ENCODE data around the gene HCRTR1.

HCRTR1 gene

DNA sequence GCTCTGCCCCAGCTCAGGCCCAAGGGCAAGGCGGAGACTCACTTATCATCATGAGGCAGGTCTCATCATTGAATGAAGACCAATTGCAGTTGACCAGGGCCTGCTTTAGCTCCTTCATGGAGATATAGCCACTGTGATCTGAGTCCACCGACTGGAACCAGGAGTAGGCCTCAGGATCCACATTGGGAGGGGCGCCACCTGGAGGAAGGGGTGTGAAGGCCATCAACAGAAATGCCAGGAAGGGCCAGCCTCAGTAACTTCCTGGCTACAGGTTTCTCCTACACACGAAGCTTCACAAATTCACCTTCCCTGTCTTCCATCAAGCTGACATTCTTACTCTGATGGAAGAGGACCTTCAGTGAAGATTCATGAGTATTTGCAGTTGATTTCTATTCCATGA, 15.6 kb downstream of the HCRTR1 start:
- TF ChIP-seq, protein P1, sequence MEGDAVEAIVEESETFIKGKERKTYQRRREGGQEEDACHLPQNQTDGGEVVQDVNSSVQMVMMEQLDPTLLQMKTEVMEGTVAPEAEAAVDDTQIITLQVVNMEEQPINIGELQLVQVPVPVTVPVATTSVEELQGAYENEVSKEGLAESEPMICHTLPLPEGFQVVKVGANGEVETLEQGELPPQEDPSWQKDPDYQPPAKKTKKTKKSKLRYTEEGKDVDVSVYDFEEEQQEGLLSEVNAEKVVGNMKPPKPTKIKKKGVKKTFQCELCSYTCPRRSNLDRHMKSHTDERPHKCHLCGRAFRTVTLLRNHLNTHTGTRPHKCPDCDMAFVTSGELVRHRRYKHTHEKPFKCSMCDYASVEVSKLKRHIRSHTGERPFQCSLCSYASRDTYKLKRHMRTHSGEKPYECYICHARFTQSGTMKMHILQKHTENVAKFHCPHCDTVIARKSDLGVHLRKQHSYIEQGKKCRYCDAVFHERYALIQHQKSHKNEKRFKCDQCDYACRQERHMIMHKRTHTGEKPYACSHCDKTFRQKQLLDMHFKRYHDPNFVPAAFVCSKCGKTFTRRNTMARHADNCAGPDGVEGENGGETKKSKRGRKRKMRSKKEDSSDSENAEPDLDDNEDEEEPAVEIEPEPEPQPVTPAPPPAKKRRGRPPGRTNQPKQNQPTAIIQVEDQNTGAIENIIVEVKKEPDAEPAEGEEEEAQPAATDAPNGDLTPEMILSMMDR (IDR thresholded peaks at IDR 0.05; ENCODE audit: low read length, missing control alignments) = peak; percentile 51
- no peak overlapping the region for H3K4me3 ChIP-seq (replicated peaks; ENCODE audit: low read depth, low read length)
- no peak for DNase-seq (ENCODE audit: low read depth)

DNA sequence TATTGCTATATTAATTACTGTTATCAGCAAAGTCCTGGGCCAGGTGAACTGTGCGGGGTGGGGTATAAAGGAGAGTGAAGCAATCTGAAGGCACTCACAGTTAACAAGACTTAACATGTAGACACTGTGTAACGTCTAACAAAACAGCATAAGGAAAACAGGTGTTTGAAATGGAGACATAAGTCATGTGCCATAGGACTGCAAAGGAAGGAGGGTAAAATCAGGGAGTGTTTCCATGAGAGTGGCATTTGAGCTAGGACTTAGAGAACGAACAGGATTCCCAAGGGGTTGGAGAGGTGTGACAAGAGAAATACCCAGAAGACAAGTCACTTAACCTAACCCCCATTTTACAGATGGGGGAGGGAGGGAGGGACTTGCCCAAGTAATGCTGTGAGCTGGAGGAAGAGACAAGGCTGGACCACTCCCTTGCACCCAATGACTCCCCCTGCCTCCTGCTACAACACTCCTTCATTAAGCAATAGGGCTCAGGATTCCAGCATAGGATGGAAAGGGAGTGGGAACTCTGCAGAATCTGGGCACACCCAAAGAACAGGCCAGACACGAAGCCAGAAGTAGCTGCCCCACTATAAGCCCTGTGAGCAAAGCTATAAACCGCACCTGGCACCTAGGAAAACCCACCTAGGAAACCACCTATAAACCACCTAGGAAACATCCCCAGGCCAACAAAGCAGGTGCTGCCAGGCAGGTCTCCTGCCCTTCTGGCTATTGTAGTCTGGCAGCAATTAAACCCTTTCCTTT, 20.6 kb downstream of the HCRTR1 start:
- no peak for DNase-seq (ENCODE audit: low read depth)
- TF ChIP-seq, protein P1 (IDR thresholded peaks at IDR 0.05; ENCODE audit: low read length, missing control alignments) = no peak
- H3K4me3 ChIP-seq (replicated peaks; ENCODE audit: low read depth, low read length) = no peak overlapping the region

DNA sequence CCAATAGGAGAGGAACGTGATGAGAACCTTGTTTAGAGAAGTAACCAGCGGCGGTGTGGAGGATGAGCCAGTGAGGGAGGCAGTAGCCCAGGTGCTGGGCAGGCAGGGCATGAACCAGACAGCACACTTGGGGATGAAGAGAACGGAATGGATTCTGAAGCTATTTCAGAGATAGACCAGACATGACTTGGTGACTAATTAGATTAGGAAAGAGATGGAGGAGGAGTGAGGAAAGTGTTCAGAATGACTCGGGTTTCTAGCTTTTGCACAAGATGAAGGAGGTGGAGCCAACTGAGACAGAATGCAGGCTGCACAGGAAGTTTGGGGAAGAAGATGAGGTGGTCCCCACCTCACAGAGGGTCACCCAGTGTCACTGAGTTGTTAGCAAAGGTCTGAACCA, 22.1 kb downstream of the HCRTR1 start:
- peak; percentile 77 for DNase-seq (ENCODE audit: low read depth)
- TF ChIP-seq, protein P1 (IDR thresholded peaks at IDR 0.05; ENCODE audit: low read length, missing control alignments) = no peak
- H3K4me3 ChIP-seq (replicated peaks; ENCODE audit: low read depth, low read length) = no peak overlapping the region

DNA sequence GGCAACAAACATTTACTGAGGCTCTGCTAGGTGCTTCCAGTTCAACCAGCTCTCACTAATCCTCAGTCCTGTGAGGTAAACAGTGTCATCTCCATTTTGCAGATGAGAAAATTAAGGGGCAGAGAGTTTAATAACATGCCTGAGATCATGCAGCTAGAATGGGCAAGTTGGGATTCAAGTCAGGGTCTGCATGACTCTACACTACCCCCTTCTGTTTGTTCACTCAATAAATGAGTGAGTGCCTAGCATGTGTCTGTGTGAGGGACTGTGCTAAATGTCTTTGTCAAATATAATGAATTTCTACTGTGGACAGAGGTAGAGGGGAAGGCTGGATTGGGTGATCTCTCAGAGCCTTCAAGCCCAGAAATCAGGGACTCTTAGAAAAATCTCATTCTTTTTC, 22.7 kb downstream of the HCRTR1 start:
- TF ChIP-seq, protein P1 (IDR thresholded peaks at IDR 0.05; ENCODE audit: low read length, missing control alignments) = no peak
- H3K4me3 ChIP-seq (replicated peaks; ENCODE audit: low read depth, low read length) = no peak overlapping the region
- no peak for DNase-seq (ENCODE audit: low read depth)

DNA sequence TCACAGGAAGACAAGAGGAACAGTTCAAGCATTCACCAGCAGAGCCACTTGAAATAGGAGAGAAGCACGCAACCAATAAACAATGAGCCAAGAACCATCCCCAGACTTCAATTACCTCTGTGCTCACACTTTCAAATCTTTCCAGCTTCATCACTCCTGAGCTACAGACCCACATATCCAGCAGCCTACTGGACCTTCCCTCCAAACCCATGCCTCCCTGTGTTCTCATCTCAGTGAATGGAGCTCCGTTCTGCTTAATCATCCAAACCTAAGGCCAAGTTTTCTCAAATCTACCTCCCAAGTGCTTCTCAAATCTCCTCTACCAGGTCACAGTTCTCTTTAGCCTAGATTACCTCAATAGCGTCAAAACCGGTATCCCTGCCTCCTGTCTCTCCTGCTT, 23.5 kb downstream of the HCRTR1 start:
- DNase-seq (ENCODE audit: low read depth) = no peak
- no peak overlapping the region for H3K4me3 ChIP-seq (replicated peaks; ENCODE audit: low read depth, low read length)
- TF ChIP-seq, protein P1 (IDR thresholded peaks at IDR 0.05; ENCODE audit: low read length, missing control alignments) = no peak

DNA sequence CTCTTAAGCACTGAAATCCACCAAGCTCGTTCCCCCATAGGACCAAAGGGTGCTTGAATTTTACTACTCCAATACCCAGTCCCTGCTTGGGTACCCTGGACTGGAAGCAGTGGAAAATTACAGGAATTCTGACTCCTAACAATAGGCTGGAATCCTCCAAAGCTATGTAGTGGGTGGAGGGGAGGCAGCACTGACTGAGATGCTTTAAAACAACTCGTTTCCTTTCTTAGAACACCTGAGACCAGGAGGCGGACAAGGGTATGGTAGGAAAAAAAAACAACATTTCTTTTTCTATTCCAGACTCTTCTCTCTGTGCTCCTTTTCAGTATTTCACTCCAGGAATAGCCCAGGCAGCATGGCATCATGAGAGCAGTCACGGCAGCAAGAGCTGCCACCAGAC, 24.9 kb downstream of the HCRTR1 start:
- no peak for DNase-seq (ENCODE audit: low read depth)
- TF ChIP-seq, protein P1 (IDR thresholded peaks at IDR 0.05; ENCODE audit: low read length, missing control alignments) = no peak
- no peak overlapping the region for H3K4me3 ChIP-seq (replicated peaks; ENCODE audit: low read depth, low read length)

DNA sequence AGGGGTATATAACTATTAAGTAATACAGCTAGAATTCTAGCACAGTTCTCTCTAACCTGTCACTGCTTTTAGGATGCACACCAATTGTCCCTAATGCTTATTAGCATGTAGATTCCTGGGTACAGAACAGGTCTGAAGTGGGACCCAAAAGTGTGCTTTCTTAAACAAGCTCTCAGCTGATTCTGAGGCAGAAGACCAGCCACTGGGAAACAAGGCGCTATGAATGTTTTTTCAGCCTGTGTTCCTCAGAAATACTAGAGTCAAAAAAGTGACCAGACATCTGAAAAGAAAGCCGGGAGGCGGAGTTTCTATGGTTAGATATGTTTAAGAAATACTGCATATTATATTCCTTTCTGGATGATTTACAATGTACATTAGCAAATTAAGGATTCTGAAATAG, 25.4 kb downstream of the HCRTR1 start:
- TF ChIP-seq, protein P1 (IDR thresholded peaks at IDR 0.05; ENCODE audit: low read length, missing control alignments) = no peak
- DNase-seq (ENCODE audit: low read depth) = no peak

More for the DNA sequence above, 25.4 kb downstream of the HCRTR1 start:
- H3K4me3 ChIP-seq (replicated peaks; ENCODE audit: low read depth, low read length) = no peak overlapping the region

All from fibroblast of pulmonary artery (primary cell).